Aortic smooth muscle cell (primary cell): ENCODE results near the gene PRKCB. TPM values are rescaled to one million over a fixed set of nuclear protein-coding genes. Genes with fewer than 3 reads are reported as not detected.

Source experiments
- total RNA-seq: library from RNA; depleted of rRNA; stranded (reverse); fragments of >200 nt; gene quantifications from 2 replicates; pipeline ENCODE4 v1.2.3, GENCODE V29; 2014

Gene PRKCB
- under 0.01 and 0.19 TPM in 2 replicates for total RNA-seq

DNA sequence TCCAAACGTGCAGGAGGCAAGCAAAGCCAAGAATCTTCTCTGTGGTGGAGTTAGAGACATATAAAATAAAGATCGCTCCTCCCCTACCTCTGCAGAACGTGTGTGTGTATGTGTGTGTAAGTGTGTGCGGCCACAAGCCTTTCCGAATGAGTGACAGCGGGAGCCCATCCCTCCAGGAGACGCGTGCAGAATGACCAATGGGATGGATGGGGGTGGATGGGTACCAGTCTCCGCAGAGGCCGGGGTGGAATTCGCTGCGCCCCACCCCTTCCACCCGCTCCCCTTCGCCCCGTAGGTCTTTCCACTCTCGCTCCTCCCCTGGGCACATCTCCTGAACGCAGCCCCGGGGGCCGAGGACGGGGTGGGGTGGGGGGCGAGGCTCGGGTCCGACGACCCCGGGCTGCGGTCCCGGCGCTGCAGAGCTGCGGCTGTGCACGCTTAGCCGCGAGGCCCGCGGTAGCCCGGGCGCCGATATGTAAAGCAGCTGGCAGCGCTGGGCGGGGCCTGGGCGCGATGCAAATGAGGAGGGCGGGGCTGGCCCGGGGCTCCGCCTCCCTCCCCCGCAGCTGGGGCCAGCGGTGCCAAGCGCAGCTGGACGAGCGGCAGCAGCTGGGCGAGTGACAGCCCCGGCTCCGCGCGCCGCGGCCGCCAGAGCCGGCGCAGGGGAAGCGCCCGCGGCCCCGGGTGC lies at the start of gene PRKCB:
Gene PRKCB (plus strand): TSS at position 594 of the 688 bp plus-strand sequence.

DNA sequence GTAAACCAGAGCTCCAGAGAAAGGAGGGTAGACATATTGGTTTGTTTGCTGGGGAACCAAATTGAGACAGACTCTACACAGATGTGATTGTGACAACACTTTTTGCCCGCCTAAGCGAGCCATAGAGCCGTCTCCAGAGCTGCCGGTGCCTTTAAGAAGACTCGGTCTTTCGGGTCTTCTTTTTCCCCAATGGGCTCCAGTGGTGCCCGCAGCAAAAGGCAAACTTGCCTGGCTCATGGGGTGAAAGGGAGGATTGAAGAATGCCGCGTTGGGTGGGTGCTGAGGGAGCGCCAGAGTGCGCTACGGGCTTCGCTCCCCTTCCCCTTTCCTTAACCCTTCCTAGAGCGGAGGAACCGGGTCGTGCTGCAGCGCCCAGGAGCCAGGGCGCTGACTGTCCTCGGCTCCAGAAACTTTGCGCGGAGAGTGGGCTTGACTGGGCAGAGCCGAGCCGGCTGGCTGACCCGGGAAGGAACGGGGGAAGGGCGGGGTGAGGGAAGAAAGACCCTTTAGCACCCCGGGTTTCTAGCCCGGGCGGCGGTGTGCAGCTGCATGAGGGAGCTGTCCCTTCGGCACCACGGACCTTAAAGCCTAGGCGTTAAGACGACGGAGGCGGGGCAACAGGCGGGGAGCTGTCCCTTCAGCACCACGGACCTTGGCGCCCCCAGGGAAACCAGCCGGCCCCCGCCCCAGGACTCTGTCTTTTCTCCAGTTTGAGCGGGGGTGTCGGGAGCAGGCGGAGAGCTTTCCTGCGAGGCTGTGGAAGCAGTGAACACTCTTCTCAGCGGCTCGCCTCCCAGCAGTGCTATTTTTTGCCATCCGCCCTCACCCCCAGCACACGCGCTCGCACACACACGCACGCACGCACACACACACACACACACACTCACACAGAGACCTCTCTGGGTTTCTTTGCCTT lies 419.9 kb downstream of the PRKCB start, which contains the start of gene CACNG3:
Gene CACNG3 (plus strand): TSS at position 880 of the 916 bp plus-strand sequence. CDS start 420 bp downstream, outside the sequence.

Other genes starting within 250 kb of the PRKCB start
- gene NDUFAB1, start 239.7 kb upstream of the PRKCB start, total RNA-seq, result 58.4 and 60.9 TPM in 2 replicates
- gene PALB2, start 194.7 kb upstream of the PRKCB start, total RNA-seq, result 6.5 and 7.3 TPM in 2 replicates
- gene DCTN5, start 194.5 kb upstream of the PRKCB start, total RNA-seq, result 50.1 and 55.3 TPM in 2 replicates
- 8.2 and 12.2 TPM in 2 replicates for gene PLK1, start 157.1 kb upstream of the PRKCB start, total RNA-seq
- gene ERN2, start 122.8 kb upstream of the PRKCB start, total RNA-seq, result 0.19 and 0.40 TPM in 2 replicates
- gene CHP2, start 81.0 kb upstream of the PRKCB start, total RNA-seq, result not detected in 2 replicates